K562 (cell line): ENCODE data around the gene CAPN5. TPM values are rescaled to one million over a fixed set of nuclear protein-coding genes. Genes with fewer than 3 reads are reported as not detected.

Source experiments
- ATAC-seq: fragments of 200-7000 bp; cut with Tn5 transposase; 3 replicates; pipeline ENCODE4 v1.9.1; 2020; ENCODE audit warnings: moderate library complexity
- BruUV-seq: library from RNA; stranded (reverse); fragments of 400-500 nt; replicated peaks from 2 replicates; lab custom pipeline; 2021; lab: Mats Ljungman, UMichigan
- CTCF ChIA-PET: fragments of 300-600 bp; formaldehyde crosslinking; extraction: SDS; loops from one replicate; lab custom pipeline; 2021; ENCODE audit warnings: low intra/inter-chr PET ratio; lab: Yijun Ruan, JAX
- POLR2A ChIA-PET: fragments of 300-600, 350-650 bp; sonication (Branson Sonifier 250); formaldehyde crosslinking; extraction: SDS; loops from one replicate; lab custom pipeline; 2021; ENCODE audit warnings: antibody characterized with exemption, inconsistent platforms; lab: Yijun Ruan, JAX
- DNase-seq, 4 experiments: peaks; one replicate each; pipeline versions ENCODE4 v3.0.0 to v3.0.0-alpha.2; 2011 to 2018; ENCODE audit warnings: low spot score in 3 of 4, mixed read lengths in 3 of 4; ENCODE audit errors: extremely low read depth in 1 of 4
- FAIRE-seq: peaks from 2 replicates; lab custom pipeline; 2011; peaks lifted over from hg19 to GRCh38; lab: Jason Lieb, UNC
- H2AFZ ChIP-seq: 2 replicates; pipeline ENCODE4 v1.6.0; 2011; ENCODE audit warnings: low read depth, low read length, control low read depth, inconsistent platforms
- H3K27ac ChIP-seq: fragments of 200-600 bp; 3 replicates; pipeline ENCODE4 v1.8.0; 2011; ENCODE audit warnings: low read depth, mild to moderate bottlenecking, control low read depth, inconsistent platforms, low read length, moderate library complexity, mixed read lengths; ENCODE audit errors: extremely low read depth
- H3K27me3 ChIP-seq, 2 experiments: fragments of 300-600 bp in 1 of 2; 2 replicates in 1 of 2; 3 replicates in 1 of 2; pipeline versions ENCODE4 v1.6.0 to v1.8.0; 2011; ENCODE audit warnings: inconsistent platforms in 2 of 2, low read length in 2 of 2, mild to moderate bottlenecking in 1 of 2, mixed read lengths in 1 of 2, moderate library complexity in 1 of 2; ENCODE audit not compliant: control insufficient read depth in 2 of 2, insufficient read depth in 2 of 2
- H3K36me3 ChIP-seq: fragments of 300-600 bp; 3 replicates; pipeline ENCODE4 v1.8.0; 2011; ENCODE audit warnings: mild to moderate bottlenecking, low read length, inconsistent platforms; ENCODE audit not compliant: control insufficient read depth, insufficient read depth
- H3K4me1 ChIP-seq, 2 experiments: fragments of 200-600 bp in 1 of 2; replicated peaks in 1 of 2; 2 replicates in 1 of 2; 3 replicates in 1 of 2; pipeline versions ENCODE4 v1.5.1 to v1.8.0; 2011; ENCODE audit warnings: inconsistent platforms in 2 of 2, low read length in 2 of 2, mild to moderate bottlenecking in 1 of 2, mixed read lengths in 1 of 2, moderate library complexity in 1 of 2; ENCODE audit not compliant: control insufficient read depth in 2 of 2, insufficient read depth in 2 of 2
- H3K4me2 ChIP-seq: 2 replicates; pipeline ENCODE4 v1.6.1; 2011; ENCODE audit warnings: low read length, control low read depth, inconsistent platforms, mixed read lengths; ENCODE audit not compliant: insufficient read depth
- H3K4me3 ChIP-seq: fragments of 200-600 bp; sonication (generic), shearing (Covaris generic); 2 replicates; pipeline ENCODE4 v1.5.1; 2016; ENCODE audit warnings: control low read depth, inconsistent platforms
- H3K79me2 ChIP-seq: fragments of 200-600 bp; 3 replicates; pipeline ENCODE4 v1.8.0; 2011; ENCODE audit warnings: low read length, inconsistent platforms; ENCODE audit not compliant: control insufficient read depth, insufficient read depth
- H3K9ac ChIP-seq, 2 experiments: 2 replicates each; pipeline versions ENCODE4 v1.6.0 to v1.6.1; 2011; ENCODE audit warnings: low read depth in 2 of 2, low read length in 2 of 2, control low read depth in 1 of 2, inconsistent platforms in 1 of 2, mild to moderate bottlenecking in 1 of 2, mixed read lengths in 1 of 2; ENCODE audit not compliant: insufficient read depth in 1 of 2
- H3K9me1 ChIP-seq: one replicate; pipeline ENCODE4 v1.6.0; 2011; ENCODE audit warnings: inconsistent platforms, mild to moderate bottlenecking, low read length, moderate library complexity; ENCODE audit not compliant: control insufficient read depth, insufficient read depth
- H3K9me3 ChIP-seq: replicated peaks from 2 replicates; pipeline ENCODE4 v1.5.1; 2011; ENCODE audit warnings: low read depth, low read length, inconsistent platforms; ENCODE audit not compliant: control insufficient read depth, insufficient read depth
- H4K20me1 ChIP-seq: replicated peaks from 2 replicates; pipeline ENCODE4 v1.6.1; 2011; ENCODE audit warnings: low read length, inconsistent platforms, mixed read lengths; ENCODE audit not compliant: control insufficient read depth, insufficient read depth
- ATF1 ChIP-seq, 2 experiments: fragments of 450-650 bp in 1 of 2; IDR thresholded peaks; 2 replicates each; pipeline ENCODE4 v1.6.1; 2016; ENCODE audit warnings: missing compliant biosample characterization in 1 of 2, missing genetic modification characterization in 1 of 2
- CAMTA2 ChIP-seq: fragments of 250-450 bp; sonication (Bioruptor Pico); conservative IDR thresholded peaks from 2 replicates; pipeline ENCODE4 v1.5.1; 2022
- CSDE1 ChIP-seq, 2 experiments: fragments of 450-650 bp; IDR thresholded peaks; 2 replicates each; pipeline ENCODE4 v1.6.1; 2016; ENCODE audit warnings: mild to moderate bottlenecking in 1 of 2
- DDX20 ChIP-seq: fragments of 450-650 bp; IDR thresholded peaks from 2 replicates; pipeline ENCODE4 v1.6.1; 2016; ENCODE audit warnings: missing genetic modification characterization, low read depth, mild to moderate bottlenecking, missing compliant biosample characterization, moderate library complexity
- ILK ChIP-seq: fragments of 450-650 bp; IDR thresholded peaks from 2 replicates; pipeline ENCODE4 v1.6.1; 2016; ENCODE audit warnings: missing genetic modification characterization, low read depth, mild to moderate bottlenecking, missing compliant biosample characterization, moderate library complexity, borderline replicate concordance
- KDM4B ChIP-seq, 2 experiments: fragments of 450-650 bp in 1 of 2; sonication (generic) in 1 of 2; IDR thresholded peaks; 2 replicates each; pipeline ENCODE4 v1.6.1; 2016 to 2017; ENCODE audit warnings: borderline replicate concordance in 2 of 2, antibody characterized with exemption in 1 of 2, low read depth in 1 of 2, mild to moderate bottlenecking in 1 of 2
- MAZ ChIP-seq, 2 experiments: fragments of 450-650 bp in 1 of 2; sonication (generic) in 1 of 2; formaldehyde crosslinking; IDR thresholded peaks in 1 of 2; conservative IDR thresholded peaks in 1 of 2; 2 replicates each; pipeline versions ENCODE4 v1.4.0 to v1.5.0; 2020; ENCODE audit warnings: mild to moderate bottlenecking in 1 of 2, missing genetic modification reagents in 1 of 2
- MTA3 ChIP-seq: fragments of 450-650 bp; formaldehyde crosslinking; IDR thresholded peaks from 2 replicates; pipeline ENCODE4 v1.6.1; 2017; ENCODE audit warnings: mild to moderate bottlenecking, borderline replicate concordance
- NCOR1 ChIP-seq: fragments of 450-650 bp; IDR thresholded peaks from 2 replicates; pipeline ENCODE4 v1.6.1; 2016; ENCODE audit warnings: mild to moderate bottlenecking, moderate library complexity
- NFRKB ChIP-seq: fragments of 450-650 bp; IDR thresholded peaks from 2 replicates; pipeline ENCODE4 v1.6.1; 2016; ENCODE audit warnings: low read depth
- TAF15 ChIP-seq: fragments of 200-400 bp; formaldehyde crosslinking; IDR thresholded peaks from 2 replicates; pipeline ENCODE4 v1.6.1; 2017; ENCODE audit warnings: mild to moderate bottlenecking, low read depth, low read length, moderate library complexity
- ZNF316 ChIP-seq: fragments of 450-650 bp; IDR thresholded peaks from 2 replicates; pipeline ENCODE4 v1.6.1; 2016
- WGBS: fragments of 100-300 bp; shearing (Covaris generic); methylation state at CpG from one replicate; pipeline ENCODE4 v1.1.6; 2016; ENCODE audit warnings: low coverage, mixed read lengths; ENCODE audit not compliant: insufficient coverage; ENCODE audit errors: missing lambda C conversion rate; 5-methylcytosine and 5-hydroxymethylcytosine counted together
- in situ Hi-C: fragments of 300-500 bp; cut with MboI; formaldehyde crosslinking; loops from 4 replicates; pipeline ENCODE4 v1.15.0; 2018; ENCODE audit warnings: inconsistent platforms, mixed read lengths
- intact Hi-C: fragments of 100-400 bp; cut with micrococcal nuclease; formaldehyde crosslinking; loops from 2 replicates; pipeline ENCODE4 v1.14.2; 2022
- polyA plus RNA-seq, 8 experiments: library from polyadenylated mRNA; depleted of rRNA in 4 of 8; stranded (reverse) in 5 of 8; unstranded in 3 of 8; fragments of >200 nt; fragmentation: Nextera tagmentation in 2 of 8; fragmentation: Illumina TruSeq in 1 of 8; extraction: Ambion mirVana in 2 of 8; extraction: Trizol in 1 of 8; gene quantifications; 2 replicates each; pipeline versions ENCODE4 v1.2.1 to v1.2.3, GENCODE V29; 2011 to 2014; ENCODE audit warnings: inconsistent platforms in 1 of 8, missing spikeins in 1 of 8
- total RNA-seq, 7 experiments: library from RNA; depleted of rRNA in 6 of 7; stranded (reverse); fragments of >200 nt in 6 of 7; fragmentation: Illumina TruSeq in 2 of 7; extraction: Trizol in 2 of 7; gene quantifications; 2 replicates each; pipeline versions ENCODE4 v1.2.1 to v1.2.3, GENCODE V29; 2011 to 2021; ENCODE audit warnings: low replicate concordance in 1 of 7
- TF ChIP-seq, protein P1 (sequence below): IDR thresholded peaks from 2 replicates; pipeline ENCODE4 v1.6.1; 2014; ENCODE audit warnings: antibody characterized with exemption
- TF ChIP-seq, protein P2 (sequence below): IDR thresholded peaks from 2 replicates; pipeline ENCODE4 v1.6.1; 2011; ENCODE audit warnings: borderline replicate concordance, low read depth, mild to moderate bottlenecking, moderate library complexity, low read length; ENCODE audit not compliant: insufficient read depth, poor library complexity, severe bottlenecking

CAPN5 gene
- total and polyA plus RNA-seq, 9 of the 15 experiments (the other 6 are each of a cell fraction or from before 2014, with no cell fraction given) = 0.04 to 0.44 (median 0.14) TPM; not detected in 2

- Histone ChIP-seq H3K36me3 (no peaks in the 10 kb centered on the region), H3K4me2 (no peak overlapping the region), H3K9me1 (no peaks in the 10 kb centered on the region), H3K9me3 (no peaks in the 10 kb centered on the region), H3K27me3 (peaks cover 2 to 16% of the 10 kb centered on the region in 2 experiments; a peak in 2 of 5 replicates), H4K20me1 (no peaks in the 10 kb centered on the region), H3K4me1 (peaks cover 8 to 15% of the 10 kb centered on the region in 2 experiments; a peak in 4 of 5 replicates), H3K4me3 (no peak overlapping the region), H3K79me2 (no peaks in the 10 kb centered on the region), H3K27ac (no peak overlapping the region), H3K9ac (no peak overlapping the region), H2AFZ (no peak overlapping the region)
- in situ Hi-C loops = no loop called here
- no peak for DNase-seq
- ChIA-PET CTCF (no interaction called here), POLR2A (interaction anchor here (0.6 to 1.3 kb wide), 3 partner anchors 20 to 253 kb away, joined by 3 to 4 read pairs (median 3); no protein-coding TSS in a partner anchor)
- BruUV-seq = no TSS peak
- TF ChIP-seq, protein P1, sequence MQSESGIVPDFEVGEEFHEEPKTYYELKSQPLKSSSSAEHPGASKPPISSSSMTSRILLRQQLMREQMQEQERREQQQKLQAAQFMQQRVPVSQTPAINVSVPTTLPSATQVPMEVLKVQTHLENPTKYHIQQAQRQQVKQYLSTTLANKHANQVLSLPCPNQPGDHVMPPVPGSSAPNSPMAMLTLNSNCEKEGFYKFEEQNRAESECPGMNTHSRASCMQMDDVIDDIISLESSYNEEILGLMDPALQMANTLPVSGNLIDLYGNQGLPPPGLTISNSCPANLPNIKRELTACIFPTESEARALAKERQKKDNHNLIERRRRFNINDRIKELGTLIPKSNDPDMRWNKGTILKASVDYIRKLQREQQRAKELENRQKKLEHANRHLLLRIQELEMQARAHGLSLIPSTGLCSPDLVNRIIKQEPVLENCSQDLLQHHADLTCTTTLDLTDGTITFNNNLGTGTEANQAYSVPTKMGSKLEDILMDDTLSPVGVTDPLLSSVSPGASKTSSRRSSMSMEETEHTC = no peak
- no peak for TF ChIP-seq ILK (tag)
- no peak for TF ChIP-seq MTA3
- TF ChIP-seq KDM4B (IDR thresholded peaks at IDR 0.05; ENCODE audit: borderline replicate concordance in 2 of 2, low read depth in 1 of 2) = no peak
- TF ChIP-seq DDX20 (tag) = no peak
- TF ChIP-seq ZNF316 = no peak
- TF ChIP-seq, protein P2, sequence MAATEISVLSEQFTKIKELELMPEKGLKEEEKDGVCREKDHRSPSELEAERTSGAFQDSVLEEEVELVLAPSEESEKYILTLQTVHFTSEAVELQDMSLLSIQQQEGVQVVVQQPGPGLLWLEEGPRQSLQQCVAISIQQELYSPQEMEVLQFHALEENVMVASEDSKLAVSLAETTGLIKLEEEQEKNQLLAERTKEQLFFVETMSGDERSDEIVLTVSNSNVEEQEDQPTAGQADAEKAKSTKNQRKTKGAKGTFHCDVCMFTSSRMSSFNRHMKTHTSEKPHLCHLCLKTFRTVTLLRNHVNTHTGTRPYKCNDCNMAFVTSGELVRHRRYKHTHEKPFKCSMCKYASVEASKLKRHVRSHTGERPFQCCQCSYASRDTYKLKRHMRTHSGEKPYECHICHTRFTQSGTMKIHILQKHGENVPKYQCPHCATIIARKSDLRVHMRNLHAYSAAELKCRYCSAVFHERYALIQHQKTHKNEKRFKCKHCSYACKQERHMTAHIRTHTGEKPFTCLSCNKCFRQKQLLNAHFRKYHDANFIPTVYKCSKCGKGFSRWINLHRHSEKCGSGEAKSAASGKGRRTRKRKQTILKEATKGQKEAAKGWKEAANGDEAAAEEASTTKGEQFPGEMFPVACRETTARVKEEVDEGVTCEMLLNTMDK = no peak
- TF ChIP-seq CAMTA2 = no peak
- no peak for TF ChIP-seq ATF1 (CRISPR knock-in tag; IDR thresholded peaks at IDR 0.05)
- TF ChIP-seq ATF1 (tag; IDR thresholded peaks at IDR 0.05) = no peak
- TF ChIP-seq CSDE1 (IDR thresholded peaks at IDR 0.05) = no peak
- TF ChIP-seq TAF15 = no peak
- no peak for TF ChIP-seq MAZ (CRISPR knock-in tag; conservative IDR thresholded peaks at IDR 0.05 in 1 of 2, IDR thresholded peaks at IDR 0.05 in 1 of 2)
- TF ChIP-seq NFRKB = no peak
- TF ChIP-seq NCOR1 = no peak
- WGBS = 4% methylated on average over 4 of the region's 5 CpGs
- no peak for ATAC-seq
- intact Hi-C loops = no loop called here
- FAIRE-seq = no peak
These were observed 10.9 kb upstream of the CAPN5 start for GRCh38 chr11:77055913-77056312.
